ENCODE data around the gene CACUL1.

- no peak for TF ChIP-seq POLR2A (IDR thresholded peaks at IDR 0.05; ENCODE audit: low read depth)
- no peak for TF ChIP-seq CTCF (IDR thresholded peaks at IDR 0.05)
Observed at GRCh38 chr10:118799777-118800176, 45.0 kb upstream of the CACUL1 start.
